CD4-positive, alpha-beta memory T cell (primary cell): ENCODE measurements around the gene BRD8. TPM values are rescaled to one million over a fixed set of nuclear protein-coding genes. Genes with fewer than 3 reads are reported as not detected.
A peak's percentile ranks its signal among the peaks of the same experiment; 100 is the strongest.

ENCODE experiments used
- CTCF ChIA-PET: fragments of 350-600 bp; sonication (Branson Sonifier 250); formaldehyde crosslinking; loops from one replicate; lab custom pipeline; 2021; ENCODE audit warnings: inconsistent platforms; ENCODE audit not compliant: partially characterized antibody; lab: Charles Lee
- POLR2A ChIA-PET: fragments of 350-600 bp; sonication (Branson Sonifier 250); formaldehyde crosslinking; loops from one replicate; lab custom pipeline; 2021; ENCODE audit not compliant: partially characterized antibody; lab: Charles Lee
- DNase-seq, 5 donors: peaks; one replicate each; pipeline versions ENCODE4 v3.0.0 to v3.0.0-alpha.2; 2020 to 2022; ENCODE audit warnings: mixed read lengths in 1 of 5
- H3K27ac ChIP-seq: one replicate; pipeline ENCODE4 v1.7.0; 2013; ENCODE audit warnings: low read depth, low read length
- H3K27me3 ChIP-seq: 2 replicates; pipeline ENCODE4 v1.7.0; 2013; ENCODE audit warnings: mild to moderate bottlenecking, low read length, moderate library complexity; ENCODE audit not compliant: insufficient read depth
- H3K36me3 ChIP-seq: 2 replicates; pipeline ENCODE4 v1.7.0; 2013; ENCODE audit warnings: mild to moderate bottlenecking, low read length, moderate library complexity; ENCODE audit not compliant: insufficient read depth
- H3K4me1 ChIP-seq: 2 replicates; pipeline ENCODE4 v1.7.0; 2013; ENCODE audit warnings: mild to moderate bottlenecking, low read length, moderate library complexity; ENCODE audit not compliant: insufficient read depth
- H3K4me3 ChIP-seq, 2 donors: one replicate each; pipeline ENCODE4 v1.7.0; 2013; ENCODE audit warnings: low read length in 2 of 2, mild to moderate bottlenecking in 1 of 2
- H3K9me3 ChIP-seq, 2 donors: one replicate each; pipeline ENCODE4 v1.7.0; 2013; ENCODE audit warnings: low read length in 2 of 2, control low read depth in 1 of 2; ENCODE audit not compliant: control insufficient read depth in 1 of 2
- H3K27ac Mint-ChIP-seq, 7 donors: one replicate each; pipeline ENCODE4 v1.8.0; 2020 to 2021; ENCODE audit warnings: mixed read lengths in 7 of 7, mild to moderate bottlenecking in 6 of 7, inconsistent platforms in 3 of 7, moderate library complexity in 3 of 7
- H3K27me3 Mint-ChIP-seq, 2 donors: one replicate each; pipeline ENCODE4 v1.8.0; 2020 to 2021; ENCODE audit warnings: mixed read lengths in 2 of 2
- H3K36me3 Mint-ChIP-seq, 2 donors: one replicate each; pipeline ENCODE4 v1.8.0; 2020 to 2021; ENCODE audit warnings: mixed read lengths in 2 of 2, inconsistent platforms in 1 of 2, mild to moderate bottlenecking in 1 of 2
- H3K4me1 Mint-ChIP-seq, 4 donors: one replicate each; pipeline ENCODE4 v1.8.0; 2020 to 2021; ENCODE audit warnings: mixed read lengths in 4 of 4, mild to moderate bottlenecking in 1 of 4
- H3K4me3 Mint-ChIP-seq, 8 donors: one replicate each; pipeline ENCODE4 v1.8.0; 2020 to 2021; ENCODE audit warnings: mixed read lengths in 8 of 8, mild to moderate bottlenecking in 7 of 8, moderate library complexity in 6 of 8, inconsistent platforms in 3 of 8
- H3K9me3 Mint-ChIP-seq, 8 donors: one replicate each; pipeline ENCODE4 v1.8.0; 2020 to 2021; ENCODE audit warnings: mixed read lengths in 8 of 8, mild to moderate bottlenecking in 5 of 8, inconsistent platforms in 3 of 8, moderate library complexity in 1 of 8
- intact Hi-C: fragments of 100-400 bp; cut with micrococcal nuclease; formaldehyde crosslinking; loops from one replicate; pipeline ENCODE4 v1.15.1; 2023
- polyA plus RNA-seq, 2 donors: library from polyadenylated mRNA; unstranded; fragments of 300-500 nt; fragmentation: Illumina TruSeq; gene quantifications; one replicate each; pipeline ENCODE4 v1.2.3, GENCODE V29; 2021
- total RNA-seq, 2 experiments: library from RNA; stranded (reverse); gene quantifications; one replicate each; pipeline ENCODE4 v1.2.3, GENCODE V29; 2021

BRD8 gene
- total and polyA plus RNA-seq, 4 experiments from 2014 or later = 18.4 to 97.3 (median 61.0) TPM

GRCh38 chr5:138180841-138181240 is 2.4 kb upstream of the BRD8 start:
- no peaks in the 10 kb centered on the region for H3K9me3 ChIP-seq
- no peaks in the 10 kb centered on the region for H3K27me3 ChIP-seq
- CTCF ChIA-PET = interaction anchor here (1.2 to 2.3 kb wide), 2 partner anchors 15 to 231 kb away, joined by 3 to 5 read pairs; no protein-coding TSS in a partner anchor
- H3K4me1 ChIP-seq = peaks cover 15% of the 10 kb centered on the region
- peaks cover 0 to 23% of the 10 kb centered on the region in 2 donors for H3K36me3 Mint-ChIP-seq
- intact Hi-C loops = no loop called here
- H3K4me3 ChIP-seq = no peak overlapping the region
- no peak for DNase-seq
- H3K27ac ChIP-seq = no peak overlapping the region
- POLR2A ChIA-PET = no interaction called here
- H3K36me3 ChIP-seq = no peaks in the 10 kb centered on the region
- H3K4me3 Mint-ChIP-seq = no peak overlapping the region
- no peaks in the 10 kb centered on the region for H3K9me3 Mint-ChIP-seq
- H3K27ac Mint-ChIP-seq = no peak overlapping the region
- peaks cover 3 to 11% (median 7%) of the 10 kb centered on the region in 4 donors for H3K4me1 Mint-ChIP-seq
- no peaks in the 10 kb centered on the region for H3K27me3 Mint-ChIP-seq

- no peak overlapping the region for H3K4me3 ChIP-seq
- intact Hi-C loops = no loop called here
- Mint-ChIP-seq H3K27me3 (no peaks in the 10 kb centered on the region), H3K36me3 (peaks cover 1 to 20% of the 10 kb centered on the region in 2 donors), H3K27ac (peak overlapping the region in 1 of 7 donors; percentile 16), H3K4me3 (peak overlapping the region in 2 of 8 donors; percentile 9 to 82), H3K4me1 (peaks cover 3 to 12% (median 8%) of the 10 kb centered on the region in 4 donors), H3K9me3 (no peaks in the 10 kb centered on the region)
- no peaks in the 10 kb centered on the region for H3K36me3 ChIP-seq
- no peaks in the 10 kb centered on the region for H3K9me3 ChIP-seq
- CTCF ChIA-PET = interaction anchor here (0.6 to 2.3 kb wide), 5 partner anchors 14 to 803 kb away, joined by 3 to 6 read pairs (median 3); partner anchors contain the start of genes HSPA9 and KDM3B
- H3K27me3 ChIP-seq = no peaks in the 10 kb centered on the region
- POLR2A ChIA-PET = interaction anchor here (1.3 kb wide), 1 partner anchor 427 kb away, joined by 3 read pairs; no protein-coding TSS in a partner anchor
- H3K4me1 ChIP-seq = peaks cover 15% of the 10 kb centered on the region
- peak in 4 of 5 donors; percentile 14 to 33 (median 23) for DNase-seq
- H3K27ac ChIP-seq = no peak overlapping the region
Observed at GRCh38 chr5:138180183-138180782, 1.9 kb upstream of the BRD8 start.

- intact Hi-C loops = loop anchor here (2.0 to 5.0 kb wide), 3 partner anchors 143 to 363 kb away; partner anchors contain the start of genes ETF1 and FAM53C
- no peaks in the 10 kb centered on the region for H3K9me3 Mint-ChIP-seq
- ChIA-PET POLR2A (interaction anchor here (0.6 to 1.9 kb wide), 5 partner anchors 10 to 426 kb away, joined by 3 to 9 read pairs (median 4); partner anchors contain the start of genes CDC23, ETF1 and HSPA9), CTCF (interaction anchor here (0.6 to 2.5 kb wide), 10 partner anchors 9 to 804 kb away, joined by 3 to 10 read pairs (median 4); partner anchors contain the start of genes HSPA9 and KDM3B)
- Histone ChIP-seq H3K27me3 (no peaks in the 10 kb centered on the region), H3K9me3 (no peaks in the 10 kb centered on the region), H3K4me1 (peaks cover 15% of the 10 kb centered on the region), H3K4me3 (peak overlapping the region; percentile 80 to 93), H3K36me3 (no peaks in the 10 kb centered on the region), H3K27ac (no peak overlapping the region)
- peaks cover 4 to 16% (median 9%) of the 10 kb centered on the region in 4 donors for H3K4me1 Mint-ChIP-seq
- H3K36me3 Mint-ChIP-seq = peaks cover 7 to 19% of the 10 kb centered on the region in 2 donors
- H3K27ac Mint-ChIP-seq = peak overlapping the region in 1 of 7 donors; percentile 55
- no peak for DNase-seq
- no peaks in the 10 kb centered on the region for H3K27me3 Mint-ChIP-seq
- no peak overlapping the region for H3K4me3 Mint-ChIP-seq
Observed at GRCh38 chr5:138179277-138179857, 937 bp upstream of the BRD8 start.

- ChIA-PET CTCF (interaction anchor here (0.9 to 2.5 kb wide), 6 partner anchors 10 to 427 kb away, joined by 3 to 10 read pairs (median 4); no protein-coding TSS in a partner anchor), POLR2A (interaction anchor here (0.8 to 1.9 kb wide), 6 partner anchors 9 to 398 kb away, joined by 4 to 9 read pairs (median 6); partner anchors contain the start of genes CDC23, ETF1, FAM53C and HSPA9)
- H3K27me3 ChIP-seq = no peaks in the 10 kb centered on the region
- H3K27ac ChIP-seq = peak overlapping the region; percentile 72
- Mint-ChIP-seq H3K36me3 (peaks cover 14 to 26% of the 10 kb centered on the region in 2 donors), H3K27ac (no peak overlapping the region), H3K4me1 (peaks cover 4 to 20% (median 15%) of the 10 kb centered on the region in 4 donors), H3K9me3 (no peaks in the 10 kb centered on the region), H3K27me3 (no peaks in the 10 kb centered on the region), H3K4me3 (no peak overlapping the region)
- DNase-seq = peak in 2 of 5 donors; percentile 14 to 23
- no peaks in the 10 kb centered on the region for H3K9me3 ChIP-seq
- peaks cover 20% of the 10 kb centered on the region for H3K4me1 ChIP-seq
- H3K36me3 ChIP-seq = peaks cover 4% of the 10 kb centered on the region
- intact Hi-C loops = loop anchor here (1.0 to 5.0 kb wide), 6 partner anchors 35 to 424 kb away; partner anchors contain the start of genes CDC23, ETF1, FAM53C and HNRNPA0
- H3K4me3 ChIP-seq = peak overlapping the region; percentile 80 to 93
Observed at GRCh38 chr5:138177941-138178515, 402 bp downstream of the BRD8 start.

GRCh38 chr5:138170299-138170698 is 8.1 kb downstream of the BRD8 start:
- Histone ChIP-seq H3K36me3 (peaks cover 70% of the 10 kb centered on the region), H3K27ac (no peak overlapping the region), H3K9me3 (no peaks in the 10 kb centered on the region), H3K4me3 (no peak overlapping the region), H3K27me3 (no peaks in the 10 kb centered on the region), H3K4me1 (peaks cover 5% of the 10 kb centered on the region)
- Mint-ChIP-seq H3K4me3 (no peak overlapping the region), H3K36me3 (peaks cover 79 to 82% of the 10 kb centered on the region in 2 donors), H3K27me3 (no peaks in the 10 kb centered on the region), H3K4me1 (peaks cover 2 to 13% (median 7%) of the 10 kb centered on the region in 4 donors), H3K27ac (no peak overlapping the region), H3K9me3 (no peaks in the 10 kb centered on the region)
- DNase-seq = no peak
- ChIA-PET CTCF (no interaction called here), POLR2A (interaction anchor here (1.3 kb wide), 1 partner anchor 8 kb away, joined by 4 read pairs; the partner anchor contains the start of genes BRD8 and KIF20A)
- intact Hi-C loops = no loop called here

GRCh38 chr5:138169124-138169523 is 9.3 kb downstream of the BRD8 start:
- H3K4me1 Mint-ChIP-seq = peaks cover 0 to 9% (median 5%) of the 10 kb centered on the region in 4 donors
- intact Hi-C loops = no loop called here
- POLR2A ChIA-PET = interaction anchor here (1.3 kb wide), 1 partner anchor 10 kb away, joined by 4 read pairs; the partner anchor contains the start of genes BRD8 and KIF20A

More at GRCh38 chr5:138169124-138169523, 9.3 kb downstream of the BRD8 start:
- DNase-seq = no peak
- Histone ChIP-seq H3K4me3 (no peak overlapping the region), H3K27ac (no peak overlapping the region), H3K36me3 (peaks cover 81% of the 10 kb centered on the region), H3K27me3 (no peaks in the 10 kb centered on the region), H3K9me3 (no peaks in the 10 kb centered on the region), H3K4me1 (peaks cover 5% of the 10 kb centered on the region)
- Mint-ChIP-seq H3K27ac (no peak overlapping the region), H3K36me3 (peaks cover 84 to 89% of the 10 kb centered on the region in 2 donors), H3K9me3 (no peaks in the 10 kb centered on the region), H3K4me3 (no peak overlapping the region), H3K27me3 (no peaks in the 10 kb centered on the region)
- CTCF ChIA-PET = no interaction called here
